GM12878 (cell line): ENCODE data around the gene DICER1. TPM values are rescaled to one million over a fixed set of nuclear protein-coding genes. Genes with fewer than 3 reads are reported as not detected.

ENCODE experiments used
- ATAC-seq: fragments of 200-7000 bp; cut with Tn5 transposase; 3 replicates; pipeline ENCODE4 v1.9.1; 2020; ENCODE audit warnings: mild to moderate bottlenecking, moderate library complexity
- BruUV-seq: library from RNA; stranded (reverse); fragments of 400-500 nt; replicated peaks from 2 replicates; lab custom pipeline; 2021; lab: Mats Ljungman, UMichigan
- CTCF ChIA-PET: fragments of 300-600 bp; sonication (Branson Sonifier 250); formaldehyde crosslinking; extraction: SDS; loops from one replicate; lab custom pipeline; 2021; ENCODE audit warnings: inconsistent platforms; lab: Yijun Ruan, JAX
- POLR2A ChIA-PET: fragments of 350-600 bp; formaldehyde crosslinking; extraction: SDS; loops from one replicate; lab custom pipeline; 2021; ENCODE audit warnings: inconsistent platforms; lab: Charles Lee
- RAD21 ChIA-PET: fragments of 300-600 bp; sonication (Branson Sonifier 250); formaldehyde crosslinking; loops from one replicate; lab custom pipeline; 2023; ENCODE audit warnings: antibody characterized with exemption; ENCODE audit not compliant: unreplicated experiment; lab: Charles Lee
- SMC1A ChIA-PET: fragments of 300-600 bp; sonication (Branson Sonifier 250); formaldehyde crosslinking; loops from one replicate; lab custom pipeline; 2023; ENCODE audit not compliant: unreplicated experiment, uncharacterized antibody; lab: Charles Lee
- DNase-seq: peaks from one replicate; pipeline ENCODE4 v3.0.0-alpha.2; 2011; ENCODE audit warnings: low read depth, low spot score
- FAIRE-seq: peaks from 3 replicates; lab custom pipeline; 2011; peaks lifted over from hg19 to GRCh38; lab: Jason Lieb, UNC
- H2AFZ ChIP-seq: 2 replicates; pipeline ENCODE4 v1.6.0; 2011; ENCODE audit warnings: low read depth, low read length, control low read depth; ENCODE audit not compliant: control insufficient read depth
- H3K27ac ChIP-seq: 2 replicates; pipeline ENCODE4 v1.5.1; 2011; ENCODE audit warnings: control low read depth; ENCODE audit not compliant: control insufficient read depth, insufficient read depth
- H3K27me3 ChIP-seq, 2 experiments: replicated peaks in 1 of 2; 2 replicates each; pipeline versions ENCODE4 v1.6.0 to v1.6.1; 2011; ENCODE audit warnings: low read length in 1 of 2; ENCODE audit not compliant: control insufficient read depth in 2 of 2, insufficient read depth in 2 of 2
- H3K36me3 ChIP-seq, 2 experiments: 2 replicates each; pipeline ENCODE4 v1.5.1; 2011; ENCODE audit warnings: low read length in 1 of 2; ENCODE audit not compliant: control insufficient read depth in 2 of 2, insufficient read depth in 2 of 2
- H3K4me1 ChIP-seq: 2 replicates; pipeline ENCODE4 v1.6.1; 2011; ENCODE audit warnings: mild to moderate bottlenecking, low read length, moderate library complexity, mixed read lengths; ENCODE audit not compliant: control insufficient read depth, insufficient read depth
- H3K4me2 ChIP-seq: 2 replicates; pipeline ENCODE4 v1.6.0; 2011; ENCODE audit warnings: control low read depth; ENCODE audit not compliant: control insufficient read depth, insufficient read depth
- H3K4me3 ChIP-seq: fragments of 200-600 bp; sonication (generic); 2 replicates; pipeline ENCODE4 v1.5.1; 2016
- H3K79me2 ChIP-seq: 2 replicates; pipeline ENCODE4 v1.6.0; 2011; ENCODE audit warnings: low read length; ENCODE audit not compliant: control insufficient read depth, insufficient read depth
- H3K9ac ChIP-seq: 2 replicates; pipeline ENCODE4 v1.8.0; 2011; ENCODE audit warnings: low read length, control low read depth, mixed read lengths; ENCODE audit not compliant: control insufficient read depth, insufficient read depth
- H3K9me3 ChIP-seq: replicated peaks from 3 replicates; pipeline ENCODE4 v1.5.1; 2011; ENCODE audit warnings: mild to moderate bottlenecking, low read length; ENCODE audit not compliant: control insufficient read depth, insufficient read depth
- H4K20me1 ChIP-seq: 2 replicates; pipeline ENCODE4 v1.6.0; 2011; ENCODE audit not compliant: control insufficient read depth, insufficient read depth
- ASH2L ChIP-seq: fragments of 300-600, 200-600 bp; sonication (generic); IDR thresholded peaks from 2 replicates; pipeline ENCODE4 v1.6.1; 2017; ENCODE audit warnings: low read depth, mild to moderate bottlenecking, borderline replicate concordance
- ATF3 ChIP-seq: IDR thresholded peaks from 2 replicates; pipeline ENCODE4 v1.6.1; 2011; ENCODE audit warnings: low read depth, mild to moderate bottlenecking, low read length, moderate library complexity, borderline replicate concordance; ENCODE audit errors: extremely low read depth
- CTCF ChIP-seq, 3 experiments: IDR thresholded peaks in 2 of 3; conservative IDR thresholded peaks in 1 of 3; 2 replicates each; pipeline ENCODE4 v1.5.1; 2011; ENCODE audit warnings: low read depth in 3 of 3, low read length in 3 of 3, mild to moderate bottlenecking in 3 of 3, control low read depth in 2 of 3, moderate library complexity in 2 of 3, inconsistent platforms in 1 of 3, mixed read lengths in 1 of 3; ENCODE audit not compliant: control insufficient read depth in 2 of 3, insufficient read depth in 1 of 3; ENCODE audit errors: extremely low read depth in 1 of 3
- E2F4 ChIP-seq: IDR thresholded peaks from 2 replicates; pipeline ENCODE4 v1.6.1; 2012; ENCODE audit warnings: low read depth, low read length, improper control_type of control experiment
- FOXM1 ChIP-seq: IDR thresholded peaks from 2 replicates; pipeline ENCODE4 v1.6.1; 2012; ENCODE audit warnings: low read depth, mild to moderate bottlenecking, inconsistent platforms, low read length, moderate library complexity
- IKZF1 ChIP-seq: fragments of 450-650 bp; conservative IDR thresholded peaks from 2 replicates; pipeline ENCODE4 v1.6.1; 2017; ENCODE audit warnings: antibody characterized with exemption, mild to moderate bottlenecking
- MXI1 ChIP-seq: fragments of 150-350 bp; IDR thresholded peaks from 2 replicates; pipeline ENCODE4 v1.6.1; 2011; ENCODE audit warnings: low read depth, mild to moderate bottlenecking, inconsistent platforms, low read length, improper control_type of control experiment
- RAD51 ChIP-seq: fragments of 450-650 bp; IDR thresholded peaks from 2 replicates; pipeline ENCODE4 v1.6.1; 2016; ENCODE audit warnings: moderate library complexity, mild to moderate bottlenecking, inconsistent platforms
- RB1 ChIP-seq: fragments of 450-650 bp; formaldehyde crosslinking; IDR thresholded peaks from 2 replicates; pipeline ENCODE4 v1.6.1; 2017; ENCODE audit warnings: mild to moderate bottlenecking, borderline replicate concordance
- RBBP5 ChIP-seq: fragments of 200-600 bp; sonication (generic); conservative IDR thresholded peaks from 2 replicates; pipeline ENCODE4 v1.6.1; 2016
- RUNX3 ChIP-seq: IDR thresholded peaks from 2 replicates; pipeline ENCODE4 v1.6.1; 2012; ENCODE audit warnings: low read length, inconsistent platforms
- SIX5 ChIP-seq: IDR thresholded peaks from 2 replicates; pipeline ENCODE4 v1.6.1; 2011; ENCODE audit warnings: mild to moderate bottlenecking, low read depth, low read length, moderate library complexity; ENCODE audit not compliant: severe bottlenecking
- SREBF1 ChIP-seq: IDR thresholded peaks from 2 replicates; pipeline ENCODE4 v1.6.1; 2012; ENCODE audit warnings: mild to moderate bottlenecking, low read length
- SREBF2 ChIP-seq: IDR thresholded peaks from 2 replicates; pipeline ENCODE4 v1.6.1; 2012; ENCODE audit warnings: mild to moderate bottlenecking, low read length
- TARDBP ChIP-seq: IDR thresholded peaks from 2 replicates; pipeline ENCODE4 v1.6.1; 2016; ENCODE audit warnings: borderline replicate concordance
- TCF12 ChIP-seq: IDR thresholded peaks from 2 replicates; pipeline ENCODE4 v1.6.1; 2011; ENCODE audit warnings: low read depth, mild to moderate bottlenecking, low read length
- WGBS: methylation state at CpG from one replicate; pipeline ENCODE4 v1.1.6; 2016; ENCODE audit warnings: low lambda C conversion rate; ENCODE audit not compliant: insufficient replicate concordance, insufficient coverage; ENCODE audit errors: missing lambda C conversion rate; 5-methylcytosine and 5-hydroxymethylcytosine counted together
- in situ Hi-C: fragments of 300-500 bp; cut with MboI; formaldehyde crosslinking; loops from 9 replicates; pipeline ENCODE4 v1.14.3; 2018; ENCODE audit warnings: mixed read lengths
- intact Hi-C: fragments of 100-400 bp; cut with micrococcal nuclease; formaldehyde crosslinking; loops from one replicate; pipeline ENCODE4 v1.14.2; 2022; ENCODE audit not compliant: unreplicated experiment
- polyA plus RNA-seq, 11 experiments: library from polyadenylated mRNA; depleted of rRNA in 4 of 11; unstranded in 6 of 11; stranded (reverse) in 5 of 11; fragments of >200 nt; fragmentation: Nextera tagmentation in 4 of 11; fragmentation: Illumina TruSeq in 1 of 11; extraction: Ambion mirVana in 4 of 11; extraction: Trizol in 1 of 11; gene quantifications; 1 replicate in 1 of 11; 2 replicates in 10 of 11; pipeline versions ENCODE4 v1.2.1 to v1.2.3, GENCODE V29; 2011 to 2016; ENCODE audit warnings: inconsistent platforms in 2 of 11, missing spikeins in 2 of 11, low read depth in 1 of 11
- total RNA-seq, 4 experiments: library from RNA; depleted of rRNA in 3 of 4; stranded (reverse); fragments of >200 nt in 3 of 4; fragmentation: Illumina TruSeq in 1 of 4; extraction: Trizol in 1 of 4; gene quantifications; 2 replicates each; pipeline versions ENCODE4 v1.2.1 to v1.2.3, GENCODE V29; 2013 to 2021

The DICER1 gene
- total and polyA plus RNA-seq, 10 of the 15 experiments (the other 5 are each of a cell fraction or from before 2014, with no cell fraction given) = 6.8 to 70.8 (median 37.1) TPM

- DNase-seq = no peak
- ChIA-PET RAD21 (no interaction called here), SMC1A (no interaction called here), POLR2A (no interaction called here), CTCF (no interaction called here)
- Histone ChIP-seq H3K9ac (no peak overlapping the region), H3K27ac (no peak overlapping the region), H3K9me3 (no peaks in the 10 kb centered on the region), H3K4me2 (no peak overlapping the region), H4K20me1 (no peaks in the 10 kb centered on the region), H3K36me3 (no peaks in the 10 kb centered on the region), H3K4me3 (no peak overlapping the region), H2AFZ (no peak overlapping the region), H3K4me1 (no peaks in the 10 kb centered on the region), H3K79me2 (no peaks in the 10 kb centered on the region), H3K27me3 (peaks cover 0 to 1% of the 10 kb centered on the region in 2 experiments; a peak in 2 of 4 replicates)
- TF ChIP-seq SIX5 (no peak), E2F4 (no peak), RAD51 (no peak)
- WGBS = 26% methylated on average over 11 of the region's 11 CpGs
- BruUV-seq = no TSS peak
- no peak for FAIRE-seq
- no peak for ATAC-seq
- in situ Hi-C loops (no loop called here), intact Hi-C loops (no loop called here)
These were observed 86.4 kb downstream of the DICER1 start for GRCh38 chr14:95070748-95071435.

- no peak for FAIRE-seq
- ChIA-PET POLR2A (no interaction called here), SMC1A (no interaction called here)
- TF ChIP-seq SREBF1 (no peak), ATF3 (no peak), RBBP5 (no peak), RUNX3 (no peak), RB1 (no peak), TCF12 (no peak), CTCF (IDR thresholded peaks at IDR 0.05 in 2 of 3, conservative IDR thresholded peaks at IDR 0.05 in 1 of 3; ENCODE audit: control insufficient read depth in 2 of 3, extremely low read depth in 1 of 3, insufficient read depth in 1 of 3, low read depth in 3 of 3, low read length in 3 of 3) (no peak), SREBF2 (no peak), FOXM1 (no peak), ASH2L (no peak), MXI1 (no peak), IKZF1 (no peak), TARDBP (no peak)
These were observed 87.8 kb downstream of the DICER1 start for GRCh38 chr14:95069547-95069946.

More at GRCh38 chr14:95069547-95069946, 87.8 kb downstream of the DICER1 start:
- RAD21 ChIA-PET = no interaction called here
- no peaks in the 10 kb centered on the region for H3K9me3 ChIP-seq
- intact Hi-C loops (no loop called here), in situ Hi-C loops (no loop called here)
- no peaks in the 10 kb centered on the region for H3K36me3 ChIP-seq
- BruUV-seq = no TSS peak
- H3K4me3 ChIP-seq = no peak overlapping the region
- no peak overlapping the region for H3K9ac ChIP-seq
- WGBS = 38% methylated on average over 10 of the region's 10 CpGs
- DNase-seq (no peak), ATAC-seq (no peak)
- no peaks in the 10 kb centered on the region for H3K4me1 ChIP-seq
- H3K27me3 ChIP-seq = no peaks in the 10 kb centered on the region; a peak in 2 of 4 replicates
- CTCF ChIA-PET = no interaction called here
- no peak overlapping the region for H2AFZ ChIP-seq
- H4K20me1 ChIP-seq = no peaks in the 10 kb centered on the region
- H3K27ac ChIP-seq = no peak overlapping the region
- H3K4me2 ChIP-seq = no peak overlapping the region
- no peaks in the 10 kb centered on the region for H3K79me2 ChIP-seq
